Mesenchymal stem cell (in vitro differentiated cells and primary cell): ENCODE data around the gene COX11.

Experiments
- DNase-seq: peaks from one replicate; pipeline ENCODE4 v3.0.0-alpha.2; 2013
- H2AFZ ChIP-seq: one replicate; pipeline ENCODE4 v1.6.1; 2013; ENCODE audit warnings: low read depth, mild to moderate bottlenecking, control low read depth, inconsistent platforms, low read length, moderate library complexity
- H2AK5ac ChIP-seq: 2 replicates; pipeline ENCODE4 v1.6.1; 2013; ENCODE audit warnings: low read length, moderate library complexity, mild to moderate bottlenecking, inconsistent platforms; ENCODE audit not compliant: severe bottlenecking
- H2BK120ac ChIP-seq: one replicate; pipeline ENCODE4 v1.6.1; 2013; ENCODE audit warnings: low read depth, mild to moderate bottlenecking, inconsistent platforms, low read length, moderate library complexity
- H2BK12ac ChIP-seq, 2 experiments: one replicate each; pipeline ENCODE4 v1.6.1; 2013; ENCODE audit warnings: inconsistent platforms in 2 of 2, low read length in 2 of 2, mild to moderate bottlenecking in 2 of 2, moderate library complexity in 2 of 2, control low read depth in 1 of 2
- H2BK15ac ChIP-seq: one replicate; pipeline ENCODE4 v1.6.1; 2013; ENCODE audit warnings: mild to moderate bottlenecking, low read depth, inconsistent platforms; ENCODE audit not compliant: poor library complexity, severe bottlenecking
- H2BK5ac ChIP-seq: 2 replicates; pipeline ENCODE4 v1.6.1; 2013; ENCODE audit warnings: low read depth, mild to moderate bottlenecking, low read length, control low read depth, inconsistent platforms; ENCODE audit not compliant: poor library complexity, severe bottlenecking
- H3K14ac ChIP-seq, 2 experiments: one replicate each; pipeline ENCODE4 v1.6.1; 2013; ENCODE audit warnings: inconsistent platforms in 2 of 2, low read length in 2 of 2, control low read depth in 1 of 2, mild to moderate bottlenecking in 1 of 2, moderate library complexity in 1 of 2
- H3K18ac ChIP-seq, 2 experiments: one replicate each; pipeline ENCODE4 v1.6.1; 2013; ENCODE audit warnings: inconsistent platforms in 2 of 2, low read length in 2 of 2, control low read depth in 1 of 2, low read depth in 1 of 2, mild to moderate bottlenecking in 1 of 2
- H3K23ac ChIP-seq, 2 experiments: one replicate each; pipeline ENCODE4 v1.6.1; 2013; ENCODE audit warnings: inconsistent platforms in 2 of 2, low read length in 2 of 2, mild to moderate bottlenecking in 2 of 2, moderate library complexity in 2 of 2, control low read depth in 1 of 2
- H3K27ac ChIP-seq: 2 replicates; pipeline ENCODE4 v1.5.1; 2013; ENCODE audit warnings: mild to moderate bottlenecking, moderate library complexity, low read length, control low read depth, inconsistent platforms; ENCODE audit not compliant: poor library complexity, severe bottlenecking
- H3K27me3 ChIP-seq, 2 experiments: 2 replicates each; pipeline versions ENCODE4 v1.6.1 to v1.7.0; 2013; ENCODE audit warnings: low read length in 2 of 2, mild to moderate bottlenecking in 2 of 2, moderate library complexity in 2 of 2, control low read depth in 1 of 2, inconsistent platforms in 1 of 2; ENCODE audit not compliant: control insufficient read depth in 1 of 2, insufficient read depth in 1 of 2
- H3K36me3 ChIP-seq, 2 experiments: 2 replicates each; pipeline versions ENCODE4 v1.6.1 to v1.7.0; 2013; ENCODE audit warnings: low read length in 2 of 2, control low read depth in 1 of 2, inconsistent platforms in 1 of 2, low read depth in 1 of 2, mild to moderate bottlenecking in 1 of 2; ENCODE audit not compliant: insufficient read depth in 2 of 2, control insufficient read depth in 1 of 2
- H3K4ac ChIP-seq, 2 experiments: one replicate each; pipeline ENCODE4 v1.6.1; 2013; ENCODE audit warnings: inconsistent platforms in 2 of 2, low read length in 2 of 2, mild to moderate bottlenecking in 2 of 2, moderate library complexity in 2 of 2, control low read depth in 1 of 2, low read depth in 1 of 2
- H3K4me1 ChIP-seq: 2 replicates; pipeline ENCODE4 v1.6.1; 2013; ENCODE audit warnings: low read depth, low read length, control low read depth; ENCODE audit not compliant: control insufficient read depth, insufficient read depth
- H3K4me2 ChIP-seq: 2 replicates; pipeline ENCODE4 v1.6.1; 2013; ENCODE audit warnings: low read length, mild to moderate bottlenecking, inconsistent platforms; ENCODE audit not compliant: poor library complexity, severe bottlenecking
- H3K4me3 ChIP-seq, 2 experiments: 2 replicates each; pipeline versions ENCODE4 v1.5.1 to v1.7.0; 2013; ENCODE audit warnings: low read length in 2 of 2, mild to moderate bottlenecking in 2 of 2, control low read depth in 1 of 2, low read depth in 1 of 2; ENCODE audit not compliant: insufficient read depth in 1 of 2
- H3K79me1 ChIP-seq: replicated peaks from 2 replicates; pipeline ENCODE4 v1.6.1; 2013; ENCODE audit warnings: mild to moderate bottlenecking, control low read depth, low read length, inconsistent platforms; ENCODE audit not compliant: poor library complexity, severe bottlenecking
- H3K9ac ChIP-seq: 2 replicates; pipeline ENCODE4 v1.7.0; 2013; ENCODE audit warnings: mild to moderate bottlenecking, low read length, moderate library complexity
- H3K9me3 ChIP-seq: 2 replicates; pipeline ENCODE4 v1.7.0; 2013; ENCODE audit warnings: mild to moderate bottlenecking, low read length; ENCODE audit not compliant: control insufficient read depth
- H4K8ac ChIP-seq: one replicate; pipeline ENCODE4 v1.6.1; 2013; ENCODE audit warnings: inconsistent platforms, mild to moderate bottlenecking, low read length, moderate library complexity
- H4K91ac ChIP-seq: one replicate; pipeline ENCODE4 v1.6.1; 2013; ENCODE audit warnings: mild to moderate bottlenecking, low read length, inconsistent platforms
- WGBS: methylation state at CpG from one replicate; pipeline ENCODE4 v1.1.7; 2013; ENCODE audit warnings: mixed read lengths; 5-methylcytosine and 5-hydroxymethylcytosine counted together

Gene COX11

GRCh38 chr17:54950116-54950515 lies 18.3 kb downstream of the COX11 start:
- no peak overlapping the region for H3K4ac ChIP-seq
- no peak overlapping the region for H3K23ac ChIP-seq
- H3K27me3 ChIP-seq, result no peaks in the 10 kb centered on the region
- 100% methylated on average over 2 of the region's 2 CpGs for WGBS
- no peak overlapping the region for H2AK5ac ChIP-seq
- no peak overlapping the region for H4K8ac ChIP-seq
- H3K36me3 ChIP-seq, result peaks cover 12 to 34% of the 10 kb centered on the region in 2 experiments
- no peak overlapping the region for H3K27ac ChIP-seq
- no peak overlapping the region for H4K91ac ChIP-seq
- H3K4me1 ChIP-seq, result peaks cover 4% of the 10 kb centered on the region
- H3K79me1 ChIP-seq, result peaks cover 18% of the 10 kb centered on the region
- no peak for DNase-seq
- H2BK120ac ChIP-seq, result no peak overlapping the region
- no peak overlapping the region for H2AFZ ChIP-seq
- H2BK15ac ChIP-seq, result no peak overlapping the region
- no peak overlapping the region for H3K9ac ChIP-seq
- no peak overlapping the region for H3K4me2 ChIP-seq
- no peak overlapping the region for H3K18ac ChIP-seq
- H3K14ac ChIP-seq, result no peak overlapping the region
- no peak overlapping the region for H3K4me3 ChIP-seq
- H2BK5ac ChIP-seq, result no peak overlapping the region
- no peak overlapping the region for H2BK12ac ChIP-seq
- H3K9me3 ChIP-seq, result no peaks in the 10 kb centered on the region

GRCh38 chr17:54948380-54948779 lies 20.1 kb downstream of the COX11 start:
- H2AK5ac ChIP-seq, result no peak overlapping the region
- no peak overlapping the region for H3K14ac ChIP-seq
- peak overlapping the region; percentile 44 for H3K27ac ChIP-seq
- no peak overlapping the region for H3K4ac ChIP-seq
- H2BK120ac ChIP-seq, result no peak overlapping the region
- H3K9me3 ChIP-seq, result no peaks in the 10 kb centered on the region
- DNase-seq, result peak; percentile 93
- H2BK15ac ChIP-seq, result no peak overlapping the region
- H3K27me3 ChIP-seq, result no peaks in the 10 kb centered on the region
- H2BK12ac ChIP-seq, result no peak overlapping the region
- no peak overlapping the region for H3K4me2 ChIP-seq
- H3K79me1 ChIP-seq, result peaks cover 10% of the 10 kb centered on the region
- no peak overlapping the region for H3K23ac ChIP-seq
- H3K9ac ChIP-seq, result no peak overlapping the region
- no peak overlapping the region for H3K4me3 ChIP-seq
- 18% methylated on average over 5 of the region's 5 CpGs for WGBS
- peaks cover 4 to 26% of the 10 kb centered on the region in 2 experiments for H3K36me3 ChIP-seq
- H4K91ac ChIP-seq, result peak overlapping the region; percentile 5
- no peak overlapping the region for H3K18ac ChIP-seq
- H4K8ac ChIP-seq, result no peak overlapping the region
- no peak overlapping the region for H2BK5ac ChIP-seq
- peaks cover 4% of the 10 kb centered on the region for H3K4me1 ChIP-seq
- H2AFZ ChIP-seq, result no peak overlapping the region

GRCh38 chr17:54947396-54947795 lies 21.1 kb downstream of the COX11 start:
- H3K27me3 ChIP-seq, result no peaks in the 10 kb centered on the region
- H2BK120ac ChIP-seq, result no peak overlapping the region
- peaks cover 10% of the 10 kb centered on the region for H3K79me1 ChIP-seq
- H2AK5ac ChIP-seq, result no peak overlapping the region
- no peak overlapping the region for H3K4me3 ChIP-seq
- WGBS, result 92% methylated on average over 1 of the region's 2 CpGs
- H3K4me2 ChIP-seq, result no peak overlapping the region
- no peak overlapping the region for H3K9ac ChIP-seq
- no peak overlapping the region for H3K14ac ChIP-seq
- no peak overlapping the region for H2AFZ ChIP-seq
- no peak overlapping the region for H3K23ac ChIP-seq
- H3K18ac ChIP-seq, result no peak overlapping the region
- peaks cover 4% of the 10 kb centered on the region for H3K4me1 ChIP-seq
- no peak overlapping the region for H3K27ac ChIP-seq
- H3K4ac ChIP-seq, result no peak overlapping the region
- H3K36me3 ChIP-seq, result peaks cover 0 to 21% of the 10 kb centered on the region in 2 experiments
- no peak overlapping the region for H2BK12ac ChIP-seq
- H2BK5ac ChIP-seq, result no peak overlapping the region
- H2BK15ac ChIP-seq, result no peak overlapping the region
- DNase-seq, result no peak
- no peaks in the 10 kb centered on the region for H3K9me3 ChIP-seq
- no peak overlapping the region for H4K8ac ChIP-seq
- no peak overlapping the region for H4K91ac ChIP-seq

GRCh38 chr17:54945671-54946070 lies 22.8 kb downstream of the COX11 start:
- Histone ChIP-seq H2BK5ac (no peak overlapping the region), H3K9ac (no peak overlapping the region), H3K18ac (no peak overlapping the region), H4K91ac (no peak overlapping the region), H3K27me3 (no peaks in the 10 kb centered on the region), H2BK15ac (no peak overlapping the region), H3K14ac (no peak overlapping the region), H3K4ac (no peak overlapping the region), H2BK12ac (no peak overlapping the region), H3K4me2 (no peak overlapping the region), H2BK120ac (no peak overlapping the region), H2AK5ac (no peak overlapping the region), H2AFZ (no peak overlapping the region), H3K79me1 (peaks cover 5% of the 10 kb centered on the region), H3K27ac (no peak overlapping the region), H3K4me3 (no peak overlapping the region), H3K23ac (no peak overlapping the region), H3K4me1 (peaks cover 4% of the 10 kb centered on the region), H3K9me3 (no peaks in the 10 kb centered on the region), H4K8ac (no peak overlapping the region), H3K36me3 (peaks cover 0 to 11% of the 10 kb centered on the region in 2 experiments)
- no peak for DNase-seq
- WGBS, result no CpG with 5 or more reads among the region's 1 CpG
